ENCODE measurements around the gene AMH. TPM values are rescaled to one million over a fixed set of nuclear protein-coding genes. Genes with fewer than 3 reads are reported as not detected.

Gene AMH
- total RNA-seq, 1 experiment from 2014 or later, result 0.48 TPM

- DNase-seq (ENCODE audit: low read depth), result no peak
These were observed 1.0 kb downstream of the AMH start for GRCh38 chr19:2249880-2250765.

- no peak for DNase-seq (ENCODE audit: low read depth)
These were observed 1.6 kb downstream of the AMH start for GRCh38 chr19:2250766-2251105.

DNA sequence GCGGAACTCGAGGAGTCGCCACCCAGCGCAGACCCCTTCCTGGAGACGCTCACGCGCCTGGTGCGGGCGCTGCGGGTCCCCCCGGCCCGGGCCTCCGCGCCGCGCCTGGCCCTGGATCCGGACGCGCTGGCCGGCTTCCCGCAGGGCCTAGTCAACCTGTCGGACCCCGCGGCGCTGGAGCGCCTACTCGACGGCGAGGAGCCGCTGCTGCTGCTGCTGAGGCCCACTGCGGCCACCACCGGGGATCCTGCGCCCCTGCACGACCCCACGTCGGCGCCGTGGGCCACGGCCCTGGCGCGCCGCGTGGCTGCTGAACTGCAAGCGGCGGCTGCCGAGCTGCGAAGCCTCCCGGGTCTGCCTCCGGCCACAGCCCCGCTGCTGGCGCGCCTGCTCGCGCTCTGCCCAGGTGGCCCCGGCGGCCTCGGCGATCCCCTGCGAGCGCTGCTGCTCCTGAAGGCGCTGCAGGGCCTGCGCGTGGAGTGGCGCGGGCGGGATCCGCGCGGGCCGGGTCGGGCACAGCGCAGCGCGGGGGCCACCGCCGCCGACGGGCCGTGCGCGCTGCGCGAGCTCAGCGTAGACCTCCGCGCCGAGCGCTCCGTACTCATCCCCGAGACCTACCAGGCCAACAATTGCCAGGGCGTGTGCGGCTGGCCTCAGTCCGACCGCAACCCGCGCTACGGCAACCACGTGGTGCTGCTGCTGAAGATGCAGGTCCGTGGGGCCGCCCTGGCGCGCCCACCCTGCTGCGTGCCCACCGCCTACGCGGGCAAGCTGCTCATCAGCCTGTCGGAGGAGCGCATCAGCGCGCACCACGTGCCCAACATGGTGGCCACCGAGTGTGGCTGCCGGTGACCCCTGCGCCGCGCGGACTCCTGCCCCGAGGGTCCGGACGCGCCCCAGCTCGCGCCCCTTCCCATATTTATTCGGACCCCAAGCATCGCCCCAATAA is 2.3 kb downstream of the AMH start:
- DNase-seq (ENCODE audit: low read depth), result no peak

DNA sequence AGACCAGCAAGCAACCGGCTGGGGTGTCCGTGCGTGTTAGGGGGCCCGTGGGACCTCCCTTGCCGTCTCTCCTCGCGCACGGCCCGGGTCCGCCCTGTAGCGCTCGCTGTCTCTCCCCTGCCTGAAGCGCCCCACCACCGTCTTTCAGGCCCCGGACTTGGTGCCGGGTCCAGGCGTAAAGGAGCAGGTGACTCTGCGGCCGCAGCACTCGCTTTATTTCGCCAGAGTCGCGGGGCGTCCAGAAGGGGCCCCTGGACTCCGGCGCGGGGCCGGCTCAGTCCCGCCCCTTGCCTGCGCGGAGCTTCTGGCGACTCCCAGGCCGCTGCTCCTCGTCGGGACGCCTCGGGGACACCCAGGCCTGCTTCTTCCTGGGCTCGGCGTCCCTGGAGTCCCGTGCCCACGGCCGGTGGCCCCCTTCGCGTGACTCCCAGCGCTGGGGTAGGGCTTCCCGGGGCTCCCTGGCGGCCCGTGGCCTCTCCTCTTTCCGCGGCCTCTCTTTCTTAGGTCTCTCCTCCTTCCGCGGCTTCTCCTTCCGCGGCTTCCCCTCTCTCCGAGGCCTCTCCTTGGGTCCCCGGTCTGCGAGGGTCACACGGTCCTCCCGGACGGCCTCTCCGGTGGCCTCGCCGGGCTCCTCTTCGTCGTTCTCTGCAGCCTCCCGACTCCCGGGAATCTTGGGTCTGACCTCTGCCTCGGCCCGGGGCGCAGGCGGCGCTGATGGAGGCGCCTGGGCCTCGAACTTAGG is 3.1 kb downstream of the AMH start:
- DNase-seq (ENCODE audit: low read depth), result no peak

DNA sequence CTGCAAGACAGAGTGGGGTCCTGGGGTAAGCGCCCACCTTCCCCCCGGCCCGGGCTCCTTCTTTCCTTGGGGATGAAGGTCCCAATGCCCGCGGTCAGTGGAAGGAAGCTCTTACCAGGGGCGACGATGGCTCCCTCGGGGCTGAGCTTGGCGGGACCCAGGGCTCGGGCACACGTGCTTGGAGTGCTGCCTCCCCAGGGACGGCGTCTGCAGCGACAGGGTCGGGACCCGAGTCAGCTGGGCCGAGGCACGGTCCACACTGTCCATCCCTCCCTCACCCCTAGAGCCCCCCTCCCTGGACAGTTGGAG is 3.6 kb downstream of the AMH start:
- DNase-seq (ENCODE audit: low read depth), result no peak

DNA sequence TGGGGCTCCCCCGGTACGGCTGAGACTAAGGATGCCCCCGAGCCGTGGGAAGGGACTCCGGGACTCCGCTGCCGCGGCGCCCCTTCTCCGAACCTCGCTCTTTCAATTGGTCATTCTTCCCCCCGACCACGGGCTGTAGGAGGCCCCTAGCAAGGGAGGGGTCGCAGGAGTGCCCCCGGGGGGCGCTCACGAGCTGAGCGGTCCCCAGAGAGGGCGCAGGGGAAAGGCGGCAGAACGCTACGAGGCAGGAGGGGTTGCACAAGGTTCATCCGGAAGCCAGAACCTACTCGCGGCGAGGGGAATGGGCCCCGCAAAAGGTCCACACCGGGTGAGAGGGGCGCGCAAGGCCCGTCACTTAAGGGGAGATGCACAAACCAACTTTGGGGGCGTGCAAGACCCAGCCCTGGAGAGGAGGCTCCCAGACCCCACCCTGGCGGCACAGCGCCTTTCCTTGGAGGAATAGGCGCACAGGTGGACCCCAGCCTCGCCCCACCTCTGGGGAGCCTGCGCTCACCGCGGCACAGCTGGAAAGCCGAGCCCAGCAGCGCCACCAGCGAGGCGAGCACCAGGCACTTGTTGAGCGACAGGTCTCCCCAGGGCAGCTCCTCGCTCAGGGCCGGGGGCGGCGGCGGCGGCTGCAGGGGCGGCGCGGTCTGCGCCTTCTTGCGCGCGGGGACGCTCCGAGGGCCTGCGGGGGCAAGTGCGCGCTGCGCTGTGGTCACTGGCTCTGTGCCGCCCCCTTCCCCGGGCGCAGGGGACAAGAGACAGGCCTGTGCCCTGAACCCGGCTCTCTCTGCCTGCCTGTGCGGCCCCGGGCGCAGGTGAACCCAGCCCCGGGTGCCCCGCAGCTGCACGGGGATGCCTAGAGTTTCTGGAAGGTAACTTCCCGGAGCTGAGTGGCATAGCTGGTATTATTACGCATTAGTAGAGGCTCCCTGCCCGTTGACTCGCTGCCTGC is 4.3 kb downstream of the AMH start:
- DNase-seq (ENCODE audit: low read depth), result no peak

- no peak for DNase-seq (ENCODE audit: low read depth)
These were observed 5.1 kb downstream of the AMH start for GRCh38 chr19:2254064-2254872.

GRCh38 chr19:2255112-2255845 is 6.2 kb downstream of the AMH start:
- DNase-seq (ENCODE audit: low read depth), result no peak

GRCh38 chr19:2255982-2256685 is 7.0 kb downstream of the AMH start, which contains the start of gene JSRP1:
Gene JSRP1 (minus strand): TSS chr19:2256417. CDS start chr19:2255314, 1,103 bp downstream.
- DNase-seq (ENCODE audit: low read depth), result no peak

GRCh38 chr19:2259336-2259735 is 10.2 kb downstream of the AMH start:
- no peak for DNase-seq (ENCODE audit: low read depth)

- no peak for DNase-seq (ENCODE audit: low read depth)
These were observed 11.2 kb downstream of the AMH start for GRCh38 chr19:2260341-2260805.

DNA sequence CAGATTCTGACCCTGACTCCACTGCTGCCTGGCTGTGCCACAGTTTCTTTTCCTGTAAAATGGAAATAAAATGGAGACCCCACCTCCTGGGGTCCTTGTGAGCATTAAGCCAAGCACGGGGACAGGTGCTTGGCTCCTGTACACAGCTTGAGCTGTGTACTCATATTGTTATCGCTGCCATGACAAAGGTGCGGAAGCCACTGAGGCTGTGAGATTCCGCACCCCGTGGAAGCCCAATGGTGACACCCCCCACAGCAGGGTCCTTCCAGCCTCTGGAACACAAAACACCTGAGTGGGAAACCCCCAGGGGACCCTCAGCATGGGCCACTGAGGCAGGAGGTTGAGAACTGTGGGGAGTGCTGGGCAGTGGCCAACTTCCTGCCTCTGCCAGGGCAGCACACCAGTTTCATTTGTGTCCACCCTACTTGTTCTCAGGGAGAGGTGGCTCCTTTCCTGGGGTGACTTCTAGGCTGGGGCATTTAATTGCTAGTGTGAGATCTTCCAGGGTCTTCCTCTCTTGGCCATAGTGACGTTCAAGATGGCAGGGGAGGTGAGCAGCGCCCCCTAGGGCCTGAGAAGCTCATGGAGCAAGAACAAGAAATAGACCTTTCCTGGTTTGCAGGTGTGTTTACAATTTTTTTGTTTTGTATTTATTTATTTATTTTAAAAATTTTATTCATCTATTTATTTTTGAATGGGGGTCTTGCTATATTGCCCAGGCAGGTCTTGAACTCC is 12.5 kb downstream of the AMH start:
- no peak for DNase-seq (ENCODE audit: low read depth)

GRCh38 chr19:2266183-2266993 is 17.3 kb downstream of the AMH start:
- DNase-seq (ENCODE audit: low read depth), result peak; percentile 76

GRCh38 chr19:2268480-2268830 is 19.3 kb downstream of the AMH start:
- no peak for DNase-seq (ENCODE audit: low read depth)

GRCh38 chr19:2268861-2269243 is 19.7 kb downstream of the AMH start:
- no peak for DNase-seq (ENCODE audit: low read depth)

DNA sequence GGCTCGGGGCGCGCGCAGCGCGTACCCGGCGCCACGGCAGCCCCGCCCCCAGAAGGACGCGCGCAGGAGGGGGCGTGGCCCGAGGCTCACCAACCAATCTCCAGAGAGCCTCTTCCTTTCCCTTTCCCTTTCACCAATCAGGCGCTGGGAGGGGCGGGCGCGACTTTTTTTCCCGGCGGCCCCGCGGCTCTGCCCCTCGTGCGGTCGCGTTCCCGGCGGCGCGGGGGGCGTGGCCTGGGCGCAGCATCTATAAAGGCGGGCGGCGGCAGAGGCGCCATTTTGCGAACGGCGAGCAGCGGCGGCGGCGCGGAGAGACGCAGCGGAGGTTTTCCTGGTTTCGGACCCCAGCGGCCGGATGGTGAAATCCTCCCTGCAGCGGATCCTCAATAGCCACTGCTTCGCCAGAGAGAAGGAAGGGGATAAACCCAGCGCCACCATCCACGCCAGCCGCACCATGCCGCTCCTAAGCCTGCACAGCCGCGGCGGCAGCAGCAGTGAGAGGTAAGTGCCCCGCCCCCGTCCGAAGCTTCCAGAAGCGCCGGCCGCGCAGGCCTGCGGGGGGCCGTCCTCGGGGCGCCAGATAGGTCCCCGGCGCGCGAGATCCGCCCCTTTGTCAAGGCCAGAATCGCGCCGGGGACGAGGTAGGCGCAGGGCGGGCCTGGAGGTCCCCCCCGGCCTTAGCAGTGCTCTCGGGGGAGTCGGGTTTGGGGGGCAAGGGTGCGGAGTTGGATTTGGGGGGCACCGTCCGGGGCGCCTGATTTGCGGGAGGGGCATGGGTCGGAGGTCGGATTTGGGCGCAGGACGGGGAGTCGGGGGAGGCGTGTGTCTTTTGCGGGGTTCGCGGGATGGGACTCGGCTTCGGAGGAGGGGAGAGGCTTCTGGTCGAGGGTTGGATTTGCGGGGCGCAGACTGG is 20.4 kb downstream of the AMH start:
- DNase-seq (ENCODE audit: low read depth), result peak; percentile 95

All from RPMI7951 (cell line).